IMR-90 (cell line): ENCODE results near the gene TRIP4. TPM values are rescaled to one million over a fixed set of nuclear protein-coding genes. Genes with fewer than 3 reads are reported as not detected.
A peak's percentile ranks its signal among the peaks of the same experiment; 100 is the strongest.

Experiments
- ATAC-seq: fragments of 200-7000 bp; cut with Tn5 transposase; 2 replicates; pipeline ENCODE4 v1.9.1; 2020; ENCODE audit warnings: low read depth, mild to moderate bottlenecking, moderate library complexity
- BruUV-seq: library from RNA; stranded (reverse); fragments of 400-500 nt; replicated peaks from 2 replicates; lab custom pipeline; 2021; lab: Mats Ljungman, UMichigan
- CTCF ChIA-PET: fragments of 300-600 bp; formaldehyde crosslinking; extraction: SDS; loops from one replicate; lab custom pipeline; 2021; ENCODE audit warnings: antibody characterized with exemption; lab: Yijun Ruan, JAX
- POLR2A ChIA-PET: fragments of 300-600 bp; sonication (Branson Sonifier 250); formaldehyde crosslinking; loops from one replicate; lab custom pipeline; 2022; ENCODE audit warnings: antibody characterized with exemption; ENCODE audit not compliant: unreplicated experiment; lab: Charles Lee
- DNase-seq: peaks from one replicate; pipeline ENCODE4 v3.0.0; 2013
- H2AFZ ChIP-seq: replicated peaks from 2 replicates; pipeline ENCODE3; 2013; ENCODE audit warnings: low read length, mild to moderate bottlenecking; ENCODE audit not compliant: poor library complexity
- H2AK5ac ChIP-seq: 2 replicates; pipeline ENCODE4 v1.6.1; 2013; ENCODE audit warnings: low read depth, low read length, inconsistent platforms
- H2AK9ac ChIP-seq: replicated peaks from 2 replicates; pipeline ENCODE3; 2013; ENCODE audit warnings: mild to moderate bottlenecking, low read depth, low read length, moderate library complexity; ENCODE audit not compliant: poor library complexity
- H2BK120ac ChIP-seq: 2 replicates; pipeline ENCODE4 v1.6.1; 2013; ENCODE audit warnings: low read depth, low read length, inconsistent platforms
- H2BK15ac ChIP-seq: 3 replicates; pipeline ENCODE4 v1.6.1; 2013; ENCODE audit warnings: low read depth, low read length, inconsistent platforms
- H2BK20ac ChIP-seq: 2 replicates; pipeline ENCODE4 v1.6.1; 2013; ENCODE audit warnings: low read depth, mild to moderate bottlenecking, inconsistent platforms, low read length, moderate library complexity
- H2BK5ac ChIP-seq: 2 replicates; pipeline ENCODE4 v1.6.1; 2013; ENCODE audit warnings: mild to moderate bottlenecking, low read depth, low read length, inconsistent platforms; ENCODE audit not compliant: poor library complexity, severe bottlenecking
- H3K14ac ChIP-seq: replicated peaks from 2 replicates; pipeline ENCODE4 v1.6.1; 2013; ENCODE audit warnings: low read depth, low read length, inconsistent platforms
- H3K18ac ChIP-seq: 2 replicates; pipeline ENCODE4 v1.6.1; 2013; ENCODE audit warnings: low read depth, low read length, control low read depth
- H3K23ac ChIP-seq: 2 replicates; pipeline ENCODE4 v1.6.1; 2013; ENCODE audit warnings: low read depth, low read length, inconsistent platforms
- H3K27ac ChIP-seq: 2 replicates; pipeline ENCODE4 v1.5.1; 2013; ENCODE audit warnings: mild to moderate bottlenecking, control low read depth, low read length; ENCODE audit not compliant: insufficient read depth
- H3K27me3 ChIP-seq: 2 replicates; pipeline ENCODE4 v1.6.1; 2013; ENCODE audit warnings: low read length; ENCODE audit not compliant: control insufficient read depth, insufficient read depth
- H3K36me3 ChIP-seq: 2 replicates; pipeline ENCODE4 v1.6.1; 2013; ENCODE audit warnings: low read length, mixed read lengths; ENCODE audit not compliant: control insufficient read depth, insufficient read depth
- H3K4ac ChIP-seq: 2 replicates; pipeline ENCODE4 v1.6.1; 2013; ENCODE audit warnings: low read depth, low read length, inconsistent platforms
- H3K4me1 ChIP-seq: 2 replicates; pipeline ENCODE4 v1.6.1; 2013; ENCODE audit warnings: low read length, mixed read lengths; ENCODE audit not compliant: control insufficient read depth, insufficient read depth
- H3K4me2 ChIP-seq: 2 replicates; pipeline ENCODE4 v1.6.1; 2013; ENCODE audit warnings: low read depth, mild to moderate bottlenecking, control low read depth, low read length, moderate library complexity
- H3K4me3 ChIP-seq: 2 replicates; pipeline ENCODE4 v1.5.1; 2013; ENCODE audit warnings: low read depth, mild to moderate bottlenecking, control low read depth, low read length, moderate library complexity; ENCODE audit not compliant: insufficient read depth
- H3K56ac ChIP-seq: 2 replicates; pipeline ENCODE4 v1.6.1; 2013; ENCODE audit warnings: low read length, inconsistent platforms; ENCODE audit not compliant: insufficient read depth; ENCODE audit errors: extremely low read depth
- H3K79me1 ChIP-seq, 2 experiments: 2 replicates each; pipeline ENCODE4 v1.6.1; 2013; ENCODE audit warnings: low read length in 2 of 2, inconsistent platforms in 1 of 2, low read depth in 1 of 2
- H3K9ac ChIP-seq: 2 replicates; pipeline ENCODE4 v1.6.1; 2013; ENCODE audit warnings: low read depth, low read length, control low read depth
- H3K9me1 ChIP-seq: 2 replicates; pipeline ENCODE4 v1.6.1; 2013; ENCODE audit warnings: low read length, inconsistent platforms; ENCODE audit not compliant: insufficient read depth
- H3K9me3 ChIP-seq: 2 replicates; pipeline ENCODE4 v1.6.1; 2013; ENCODE audit warnings: low read length; ENCODE audit not compliant: control insufficient read depth, insufficient read depth
- H4K20me1 ChIP-seq: 2 replicates; pipeline ENCODE4 v1.6.1; 2013; ENCODE audit warnings: low read length, inconsistent platforms; ENCODE audit not compliant: insufficient read depth
- H4K5ac ChIP-seq: 2 replicates; pipeline ENCODE4 v1.6.1; 2013; ENCODE audit warnings: mild to moderate bottlenecking, low read depth, low read length, control low read depth
- H4K8ac ChIP-seq, 2 experiments: 2 replicates each; pipeline ENCODE4 v1.6.1; 2013; ENCODE audit warnings: low read depth in 2 of 2, low read length in 2 of 2, control low read depth in 1 of 2, inconsistent platforms in 1 of 2
- H4K91ac ChIP-seq: 2 replicates; pipeline ENCODE4 v1.6.1; 2013; ENCODE audit warnings: low read depth, low read length, inconsistent platforms; ENCODE audit not compliant: insufficient read depth
- BHLHE40 ChIP-seq: fragments of 150-350 bp; IDR thresholded peaks from 2 replicates; pipeline ENCODE4 v1.6.1; 2016; ENCODE audit warnings: mild to moderate bottlenecking, low read depth, low read length
- CHD1 ChIP-seq: IDR thresholded peaks from 2 replicates; pipeline ENCODE4 v1.6.1; 2012; ENCODE audit warnings: low read depth, low read length, improper control_type of control experiment
- MXI1 ChIP-seq: IDR thresholded peaks from 2 replicates; pipeline ENCODE4 v1.6.1; 2012; ENCODE audit warnings: low read depth, mild to moderate bottlenecking, low read length, moderate library complexity, borderline replicate concordance
- NFE2L2 ChIP-seq: fragments of 150-350 bp; IDR thresholded peaks from 2 replicates; pipeline ENCODE4 v1.6.1; 2016; ENCODE audit warnings: low read depth, mild to moderate bottlenecking, low read length
- POLR2A ChIP-seq: IDR thresholded peaks from 2 replicates; pipeline ENCODE4 v1.6.1; 2012; ENCODE audit warnings: mild to moderate bottlenecking, low read depth, low read length
- RAD21 ChIP-seq: IDR thresholded peaks from 2 replicates; pipeline ENCODE4 v1.6.1; 2012; ENCODE audit warnings: low read length, improper control_type of control experiment
- RCOR1 ChIP-seq: IDR thresholded peaks from 2 replicates; pipeline ENCODE4 v1.6.1; 2012; ENCODE audit warnings: mild to moderate bottlenecking, low read length, improper control_type of control experiment; ENCODE audit not compliant: insufficient replicate concordance
- USF2 ChIP-seq: fragments of 150-350 bp; IDR thresholded peaks from 2 replicates; pipeline ENCODE4 v1.6.1; 2017; ENCODE audit warnings: mild to moderate bottlenecking, antibody characterized with exemption, low read length, low read depth
- WGBS, 2 experiments: methylation state at CpG; one replicate each; pipeline versions ENCODE4 v1.1.5 to v1.1.7; 2013; ENCODE audit warnings: missing lambda C conversion rate in 2 of 2; ENCODE audit not compliant: insufficient read length in 1 of 2; ENCODE audit errors: extremely low coverage in 2 of 2; 5-methylcytosine and 5-hydroxymethylcytosine counted together
- dilution Hi-C: fragments of 300-500 bp; cut with HindIII; formaldehyde crosslinking; loops from one replicate; pipeline ENCODE4 v1.14.3; 2018; ENCODE audit warnings: low sequenced_read_pairs; ENCODE audit not compliant: unreplicated experiment
- in situ Hi-C: fragments of 300-500 bp; cut with MboI; formaldehyde crosslinking; loops from 3 replicates; pipeline ENCODE4 v1.14.3; 2019; ENCODE audit warnings: low sequenced_read_pairs, inconsistent platforms, mixed read lengths
- intact Hi-C: fragments of 100-400 bp; cut with micrococcal nuclease; formaldehyde crosslinking; loops from 2 replicates; pipeline ENCODE4 v1.10.0; 2022
- polyA plus RNA-seq, 3 experiments: library from polyadenylated mRNA; depleted of rRNA; stranded (reverse); fragments of >200 nt; gene quantifications; 2 replicates each; pipeline ENCODE4 v1.2.3, GENCODE V29; 2012; ENCODE audit warnings: low replicate concordance in 1 of 3
- total RNA-seq: library from RNA; depleted of rRNA; stranded (reverse); fragments of >200 nt; gene quantifications from 2 replicates; pipeline ENCODE4 v1.2.3, GENCODE V29; 2012
- TF ChIP-seq, protein P1 (sequence below): conservative IDR thresholded peaks from 2 replicates; pipeline ENCODE4 v1.5.1; 2012; ENCODE audit warnings: mild to moderate bottlenecking, low read depth, low read length, improper control_type of control experiment

The TRIP4 gene
- total and polyA plus RNA-seq, 2 of the 4 experiments (the other 2 are of a cell fraction) = 13.1 to 19.4 TPM

- no peak overlapping the region; the same call in 1 of the 2 replicates for H4K5ac ChIP-seq
- POLR2A ChIA-PET = no interaction called here
- WGBS, 2 experiments = no CpG with 5 or more reads among the region's 9 CpGs
- H3K4me2 ChIP-seq = peak overlapping the region; percentile 36; the same call in 1 of the 2 replicates
- no peaks in the 10 kb centered on the region for H3K36me3 ChIP-seq
- H3K79me1 ChIP-seq = peaks cover 0 to 24% of the 10 kb centered on the region in 2 experiments; a peak in 2 of 4 replicates
- DNase-seq = no peak
- H3K4me1 ChIP-seq = peaks cover 2% of the 10 kb centered on the region
- H3K4me3 ChIP-seq = no peak overlapping the region
- H4K8ac ChIP-seq = peak overlapping the region in 1 of 2 experiments; percentile 69; a peak in 2 of 4 replicates
- peak overlapping the region; percentile 64; the same call in 1 of the 2 replicates for H3K4ac ChIP-seq
- TF ChIP-seq NFE2L2 (no peak), CHD1 (no peak), POLR2A (no peak), RAD21 (no peak), USF2 (no peak), MXI1 (no peak), BHLHE40 (no peak), RCOR1 (no peak)
- TF ChIP-seq, protein P1, sequence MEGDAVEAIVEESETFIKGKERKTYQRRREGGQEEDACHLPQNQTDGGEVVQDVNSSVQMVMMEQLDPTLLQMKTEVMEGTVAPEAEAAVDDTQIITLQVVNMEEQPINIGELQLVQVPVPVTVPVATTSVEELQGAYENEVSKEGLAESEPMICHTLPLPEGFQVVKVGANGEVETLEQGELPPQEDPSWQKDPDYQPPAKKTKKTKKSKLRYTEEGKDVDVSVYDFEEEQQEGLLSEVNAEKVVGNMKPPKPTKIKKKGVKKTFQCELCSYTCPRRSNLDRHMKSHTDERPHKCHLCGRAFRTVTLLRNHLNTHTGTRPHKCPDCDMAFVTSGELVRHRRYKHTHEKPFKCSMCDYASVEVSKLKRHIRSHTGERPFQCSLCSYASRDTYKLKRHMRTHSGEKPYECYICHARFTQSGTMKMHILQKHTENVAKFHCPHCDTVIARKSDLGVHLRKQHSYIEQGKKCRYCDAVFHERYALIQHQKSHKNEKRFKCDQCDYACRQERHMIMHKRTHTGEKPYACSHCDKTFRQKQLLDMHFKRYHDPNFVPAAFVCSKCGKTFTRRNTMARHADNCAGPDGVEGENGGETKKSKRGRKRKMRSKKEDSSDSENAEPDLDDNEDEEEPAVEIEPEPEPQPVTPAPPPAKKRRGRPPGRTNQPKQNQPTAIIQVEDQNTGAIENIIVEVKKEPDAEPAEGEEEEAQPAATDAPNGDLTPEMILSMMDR = no peak
- dilution Hi-C loops = no loop called here
- H3K14ac ChIP-seq = 0 out of 2 replicates have a peak overlapping the region, but pooled peaks have one; percentile 65
- H4K20me1 ChIP-seq = no peaks in the 10 kb centered on the region
- H2BK15ac ChIP-seq = no peak overlapping the region; the same call in 2 of the 3 replicates
- no peaks in the 10 kb centered on the region for H3K27me3 ChIP-seq
- H2AFZ ChIP-seq = no peak overlapping the region
- BruUV-seq = no TSS peak
- H2BK20ac ChIP-seq = peak overlapping the region; percentile 40
- in situ Hi-C loops = no loop called here
- H3K18ac ChIP-seq = no peak overlapping the region
- 0 out of 2 replicates have a peak, but pooled peaks cover 2% of the 10 kb centered on the region for H3K9me1 ChIP-seq
- intact Hi-C loops = no loop called here
- no peak for ATAC-seq
- H2AK5ac ChIP-seq = peak overlapping the region; percentile 69
- H2AK9ac ChIP-seq = peak overlapping the region; percentile 60
- H2BK120ac ChIP-seq = peak overlapping the region; percentile 61; the same call in 1 of the 2 replicates
- no peak overlapping the region for H3K9ac ChIP-seq
- no peak overlapping the region for H4K91ac ChIP-seq
- CTCF ChIA-PET = no interaction called here
- peak overlapping the region; percentile 59 for H2BK5ac ChIP-seq
- H3K9me3 ChIP-seq = no peaks in the 10 kb centered on the region
- peak overlapping the region; percentile 59; the same call in 1 of the 2 replicates for H3K27ac ChIP-seq
- peak overlapping the region; percentile 20; the same call in 1 of the 2 replicates for H3K23ac ChIP-seq
- no peak overlapping the region for H3K56ac ChIP-seq
Observed at GRCh38 chr15:64379216-64379960, 8.2 kb upstream of the TRIP4 start.
